ENCODE measurements around the gene SEMA7A.

DNA sequence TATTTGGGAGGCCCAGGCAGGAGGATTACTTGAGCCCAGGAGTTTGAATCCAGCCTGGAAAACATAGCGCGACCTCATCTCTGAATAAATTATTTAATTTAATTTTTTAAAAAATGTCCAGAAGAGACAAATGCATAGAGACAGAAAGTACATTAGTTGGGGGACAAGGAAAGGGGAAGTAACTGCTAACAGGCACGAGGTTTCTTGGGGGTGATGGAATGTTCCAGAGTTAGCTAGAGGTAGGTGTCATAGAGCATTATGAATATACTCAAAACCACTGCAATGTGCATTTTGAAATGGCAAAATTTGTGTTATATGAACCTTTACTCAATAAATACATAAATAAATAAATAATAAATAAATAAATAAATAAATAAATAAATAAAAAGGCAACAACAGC lies 34.7 kb downstream of the SEMA7A start:
- no peak for TF ChIP-seq POLR2A (IDR thresholded peaks at IDR 0.05; ENCODE audit: low read depth, low read length)
- no peak for TF ChIP-seq TAF1 (IDR thresholded peaks at IDR 0.05; ENCODE audit: low read depth, low read length)
- TF ChIP-seq POLR2AphosphoS5 (IDR thresholded peaks at IDR 0.05; ENCODE audit: low read depth, low read length): no peak
- TF ChIP-seq SPI1 (IDR thresholded peaks at IDR 0.05; ENCODE audit: low read depth, low read length): peak; percentile 26; the same call in 1 of the 2 replicates
